Measurements from ENCODE around the gene PTH1R.

The PTH1R gene

DNA sequence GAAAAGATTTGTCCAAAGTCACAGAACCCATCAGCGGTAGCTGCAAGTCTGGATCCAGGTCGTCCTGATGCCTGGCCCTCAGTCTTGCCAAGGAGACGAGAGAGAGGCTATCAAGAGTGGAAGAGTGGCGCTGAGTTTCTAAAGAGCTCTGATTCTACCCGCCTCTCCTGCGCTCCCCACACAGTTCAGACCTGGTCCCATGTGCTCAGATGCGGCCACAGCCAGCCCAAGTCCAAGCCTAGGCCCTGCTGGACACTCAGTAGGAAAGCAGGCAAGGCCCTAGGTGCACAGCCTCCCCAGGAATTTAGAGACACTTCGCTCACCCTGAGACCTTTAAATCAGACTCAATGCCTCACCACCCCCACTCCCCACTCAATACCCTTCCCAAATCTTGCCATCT is 66.7 kb downstream of the PTH1R start:
- no peaks in the 10 kb centered on the region for H3K27me3 ChIP-seq (ENCODE audit: insufficient read depth, poor library complexity, severe bottlenecking)
- TF ChIP-seq SPI1 (IDR thresholded peaks at IDR 0.05; ENCODE audit: borderline replicate concordance, low read depth), result no peak
- no peak for TF ChIP-seq POLR2AphosphoS5 (IDR thresholded peaks at IDR 0.05; ENCODE audit: low read depth)
- TF ChIP-seq, protein P1, sequence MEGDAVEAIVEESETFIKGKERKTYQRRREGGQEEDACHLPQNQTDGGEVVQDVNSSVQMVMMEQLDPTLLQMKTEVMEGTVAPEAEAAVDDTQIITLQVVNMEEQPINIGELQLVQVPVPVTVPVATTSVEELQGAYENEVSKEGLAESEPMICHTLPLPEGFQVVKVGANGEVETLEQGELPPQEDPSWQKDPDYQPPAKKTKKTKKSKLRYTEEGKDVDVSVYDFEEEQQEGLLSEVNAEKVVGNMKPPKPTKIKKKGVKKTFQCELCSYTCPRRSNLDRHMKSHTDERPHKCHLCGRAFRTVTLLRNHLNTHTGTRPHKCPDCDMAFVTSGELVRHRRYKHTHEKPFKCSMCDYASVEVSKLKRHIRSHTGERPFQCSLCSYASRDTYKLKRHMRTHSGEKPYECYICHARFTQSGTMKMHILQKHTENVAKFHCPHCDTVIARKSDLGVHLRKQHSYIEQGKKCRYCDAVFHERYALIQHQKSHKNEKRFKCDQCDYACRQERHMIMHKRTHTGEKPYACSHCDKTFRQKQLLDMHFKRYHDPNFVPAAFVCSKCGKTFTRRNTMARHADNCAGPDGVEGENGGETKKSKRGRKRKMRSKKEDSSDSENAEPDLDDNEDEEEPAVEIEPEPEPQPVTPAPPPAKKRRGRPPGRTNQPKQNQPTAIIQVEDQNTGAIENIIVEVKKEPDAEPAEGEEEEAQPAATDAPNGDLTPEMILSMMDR (IDR thresholded peaks at IDR 0.05; ENCODE audit: insufficient read depth, low read length), result no peak
- TF ChIP-seq GABPA (IDR thresholded peaks at IDR 0.05; ENCODE audit: low read depth), result no peak
- TF ChIP-seq, protein P2, sequence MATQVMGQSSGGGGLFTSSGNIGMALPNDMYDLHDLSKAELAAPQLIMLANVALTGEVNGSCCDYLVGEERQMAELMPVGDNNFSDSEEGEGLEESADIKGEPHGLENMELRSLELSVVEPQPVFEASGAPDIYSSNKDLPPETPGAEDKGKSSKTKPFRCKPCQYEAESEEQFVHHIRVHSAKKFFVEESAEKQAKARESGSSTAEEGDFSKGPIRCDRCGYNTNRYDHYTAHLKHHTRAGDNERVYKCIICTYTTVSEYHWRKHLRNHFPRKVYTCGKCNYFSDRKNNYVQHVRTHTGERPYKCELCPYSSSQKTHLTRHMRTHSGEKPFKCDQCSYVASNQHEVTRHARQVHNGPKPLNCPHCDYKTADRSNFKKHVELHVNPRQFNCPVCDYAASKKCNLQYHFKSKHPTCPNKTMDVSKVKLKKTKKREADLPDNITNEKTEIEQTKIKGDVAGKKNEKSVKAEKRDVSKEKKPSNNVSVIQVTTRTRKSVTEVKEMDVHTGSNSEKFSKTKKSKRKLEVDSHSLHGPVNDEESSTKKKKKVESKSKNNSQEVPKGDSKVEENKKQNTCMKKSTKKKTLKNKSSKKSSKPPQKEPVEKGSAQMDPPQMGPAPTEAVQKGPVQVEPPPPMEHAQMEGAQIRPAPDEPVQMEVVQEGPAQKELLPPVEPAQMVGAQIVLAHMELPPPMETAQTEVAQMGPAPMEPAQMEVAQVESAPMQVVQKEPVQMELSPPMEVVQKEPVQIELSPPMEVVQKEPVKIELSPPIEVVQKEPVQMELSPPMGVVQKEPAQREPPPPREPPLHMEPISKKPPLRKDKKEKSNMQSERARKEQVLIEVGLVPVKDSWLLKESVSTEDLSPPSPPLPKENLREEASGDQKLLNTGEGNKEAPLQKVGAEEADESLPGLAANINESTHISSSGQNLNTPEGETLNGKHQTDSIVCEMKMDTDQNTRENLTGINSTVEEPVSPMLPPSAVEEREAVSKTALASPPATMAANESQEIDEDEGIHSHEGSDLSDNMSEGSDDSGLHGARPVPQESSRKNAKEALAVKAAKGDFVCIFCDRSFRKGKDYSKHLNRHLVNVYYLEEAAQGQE (IDR thresholded peaks at IDR 0.05; ENCODE audit: insufficient replicate concordance, low read depth), result no peak
- H3K4me3 ChIP-seq (replicated peaks; ENCODE audit: insufficient read depth, low read length), result no peak overlapping the region
- no peak overlapping the region for H3K27ac ChIP-seq (replicated peaks)
- no peak for DNase-seq (ENCODE audit: low read depth in 1 of 2, low spot score in 1 of 2)

DNA sequence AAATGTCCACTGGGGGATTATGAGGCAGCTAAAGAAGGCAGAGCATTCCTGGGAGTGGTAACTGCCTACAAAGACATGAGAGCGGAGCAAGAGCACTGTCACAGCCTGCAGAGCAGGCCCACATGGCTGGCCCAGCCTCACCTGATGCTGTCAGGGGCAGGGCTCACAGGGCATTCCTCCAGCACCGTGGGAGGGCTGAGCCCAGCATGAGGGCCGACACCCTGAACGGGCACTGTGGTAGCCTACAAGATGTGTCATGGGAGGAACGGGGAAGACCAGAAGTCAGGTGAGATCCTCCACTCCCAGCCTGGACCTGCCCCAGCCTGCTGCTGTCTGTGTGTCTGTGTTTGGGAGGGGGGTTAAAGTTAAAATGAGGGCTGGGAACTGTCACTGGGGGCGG is 68.9 kb downstream of the PTH1R start:
- TF ChIP-seq, protein P1 (IDR thresholded peaks at IDR 0.05; ENCODE audit: insufficient read depth, low read length), result no peak
- no peak for TF ChIP-seq GABPA (IDR thresholded peaks at IDR 0.05; ENCODE audit: low read depth)
- TF ChIP-seq POLR2AphosphoS5 (IDR thresholded peaks at IDR 0.05; ENCODE audit: low read depth), result no peak
- TF ChIP-seq, protein P2 (IDR thresholded peaks at IDR 0.05; ENCODE audit: insufficient replicate concordance, low read depth), result no peak
- no peak for TF ChIP-seq SPI1 (IDR thresholded peaks at IDR 0.05; ENCODE audit: borderline replicate concordance, low read depth)
- no peak for DNase-seq (ENCODE audit: low read depth in 1 of 2, low spot score in 1 of 2)
- Histone ChIP-seq H3K27me3 (ENCODE audit: insufficient read depth, poor library complexity, severe bottlenecking) (no peaks in the 10 kb centered on the region), H3K27ac (replicated peaks) (no peak overlapping the region), H3K4me3 (replicated peaks; ENCODE audit: insufficient read depth, low read length) (no peak overlapping the region)

DNA sequence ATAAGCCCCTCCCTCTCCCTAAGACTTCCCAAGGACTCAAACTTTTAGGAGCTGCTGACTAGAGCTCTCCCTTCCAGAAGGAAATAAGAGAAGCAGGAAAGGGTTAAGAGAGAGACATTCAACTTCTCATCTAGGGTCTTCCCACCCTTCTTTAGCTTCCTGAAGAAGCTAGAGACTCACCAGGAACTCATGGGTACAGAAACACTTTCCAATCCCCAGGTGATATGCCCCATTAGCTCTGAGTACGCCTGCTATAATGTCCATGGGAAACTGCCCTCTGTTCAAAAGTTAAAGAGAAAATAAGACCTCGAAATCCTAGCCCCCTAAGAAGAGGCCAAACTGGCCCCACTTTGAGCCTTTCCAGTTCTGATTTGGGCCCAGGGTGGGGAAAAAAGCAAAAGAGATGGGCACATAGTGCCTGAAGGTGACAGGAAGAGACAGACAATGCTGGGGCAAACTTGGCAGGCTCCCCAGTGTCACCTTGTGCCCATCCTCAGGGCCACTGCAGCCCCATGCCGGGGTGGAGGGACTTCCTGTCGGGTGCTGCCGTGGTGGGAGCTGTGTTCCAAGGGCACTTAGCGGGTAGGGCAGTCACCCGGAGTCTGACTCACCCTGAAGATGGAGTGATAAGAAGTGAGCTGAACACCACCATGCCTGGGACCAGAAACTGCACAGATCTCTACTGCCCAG is 69.5 kb downstream of the PTH1R start:
- H3K27ac ChIP-seq (replicated peaks), result 0 out of 2 replicates have a peak overlapping the region, but pooled peaks have one; percentile 10
- no peak for DNase-seq (ENCODE audit: low read depth in 1 of 2, low spot score in 1 of 2)
- H3K4me3 ChIP-seq (replicated peaks; ENCODE audit: insufficient read depth, low read length), result no peak overlapping the region
- TF ChIP-seq POLR2AphosphoS5 (IDR thresholded peaks at IDR 0.05; ENCODE audit: low read depth), result no peak
- H3K27me3 ChIP-seq (ENCODE audit: insufficient read depth, poor library complexity, severe bottlenecking), result no peaks in the 10 kb centered on the region

DNA sequence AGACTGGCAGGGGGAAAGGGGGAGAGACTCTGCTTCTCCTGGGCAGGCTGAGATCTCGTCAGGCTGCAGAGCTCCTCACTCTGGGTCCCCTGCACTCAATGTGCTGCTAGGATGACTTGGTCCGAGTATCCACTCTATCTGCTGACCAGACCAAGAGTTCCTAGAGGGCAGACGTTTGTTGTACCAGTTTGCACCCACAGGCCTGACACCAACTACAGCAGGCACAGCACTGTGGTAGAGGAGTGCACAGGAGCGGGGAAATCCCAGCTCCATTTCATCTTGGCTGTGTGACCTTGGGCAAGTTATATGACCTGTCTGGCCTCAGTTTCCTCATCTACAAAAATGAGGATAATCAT is 70.0 kb downstream of the PTH1R start:
- DNase-seq (ENCODE audit: low read depth in 1 of 2, low spot score in 1 of 2), result no peak
- TF ChIP-seq, protein P1 (IDR thresholded peaks at IDR 0.05; ENCODE audit: insufficient read depth, low read length), result no peak
- TF ChIP-seq, protein P2 (IDR thresholded peaks at IDR 0.05; ENCODE audit: insufficient replicate concordance, low read depth), result no peak
- TF ChIP-seq POLR2AphosphoS5 (IDR thresholded peaks at IDR 0.05; ENCODE audit: low read depth), result no peak
- TF ChIP-seq GABPA (IDR thresholded peaks at IDR 0.05; ENCODE audit: low read depth), result no peak
- TF ChIP-seq SPI1 (IDR thresholded peaks at IDR 0.05; ENCODE audit: borderline replicate concordance, low read depth), result no peak
- Histone ChIP-seq H3K27me3 (ENCODE audit: insufficient read depth, poor library complexity, severe bottlenecking) (no peaks in the 10 kb centered on the region), H3K27ac (replicated peaks) (0 out of 2 replicates have a peak overlapping the region, but pooled peaks have one; percentile 50), H3K4me3 (replicated peaks; ENCODE audit: insufficient read depth, low read length) (no peak overlapping the region)
